ENCODE data around the gene KCNG2.

Gene KCNG2

GRCh38 chr18:79797518-79798345 lies at the start of gene KCNG2:
TSS of gene KCNG2 (plus strand) at chr18:79797938. CDS start at chr18:79863668, 65,730 bp downstream.
- peaks cover 25% of the 10 kb centered on the region for H3K4me1 ChIP-seq (ENCODE audit: low read length)
- TF ChIP-seq EZH2phosphoT487 (IDR thresholded peaks at IDR 0.05; ENCODE audit: low read depth) (no peak), CTCF (IDR thresholded peaks at IDR 0.05; ENCODE audit: low read depth, low read length) (no peak)
- no peaks in the 10 kb centered on the region for H3K27me3 ChIP-seq (ENCODE audit: low read depth, low read length)
- H3K9me3 ChIP-seq (ENCODE audit: insufficient read depth, low read length) = no peaks in the 10 kb centered on the region
- H3K4me2 ChIP-seq (ENCODE audit: low read length) = no peak within 1 kb of the TSS
- H3K4me3 ChIP-seq (ENCODE audit: low read length) = no peak within 1 kb of the TSS
- no peaks in the 10 kb centered on the region for H4K20me1 ChIP-seq (ENCODE audit: insufficient read depth, low read length)
- H3K36me3 ChIP-seq (replicated peaks; ENCODE audit: low read depth, low read length) = no peaks in the 10 kb centered on the region
- no peak within 1 kb of the TSS for H3K27ac ChIP-seq (ENCODE audit: low read length)
- H2AFZ ChIP-seq (ENCODE audit: low read depth, low read length) = no peak within 1 kb of the TSS
- H3K9ac ChIP-seq (ENCODE audit: low read length) = no peak within 1 kb of the TSS
- no peaks in the 10 kb centered on the region for H3K79me2 ChIP-seq (ENCODE audit: low read length)

- no peaks in the 10 kb centered on the region for H3K9me3 ChIP-seq (ENCODE audit: insufficient read depth, low read length)
- no peak overlapping the region for H3K4me2 ChIP-seq (ENCODE audit: low read length)
- no peaks in the 10 kb centered on the region; the same call in 1 of the 2 replicates for H3K79me2 ChIP-seq (ENCODE audit: low read length)
- 0 out of 2 replicates have a peak, but pooled peaks cover 3% of the 10 kb centered on the region for H3K4me1 ChIP-seq (ENCODE audit: low read length)
- no peaks in the 10 kb centered on the region for H3K27me3 ChIP-seq (ENCODE audit: low read depth, low read length)
- no peak overlapping the region for H3K4me3 ChIP-seq (ENCODE audit: low read length)
- H2AFZ ChIP-seq (ENCODE audit: low read depth, low read length) = no peak overlapping the region
- H4K20me1 ChIP-seq (ENCODE audit: insufficient read depth, low read length) = peaks cover 8% of the 10 kb centered on the region
- no peak overlapping the region for H3K27ac ChIP-seq (ENCODE audit: low read length)
- TF ChIP-seq EZH2phosphoT487 (IDR thresholded peaks at IDR 0.05; ENCODE audit: low read depth) (no peak), CTCF (IDR thresholded peaks at IDR 0.05; ENCODE audit: low read depth, low read length) (no peak)
- H3K36me3 ChIP-seq (replicated peaks; ENCODE audit: low read depth, low read length) = peaks cover 29% of the 10 kb centered on the region
- H3K9ac ChIP-seq (ENCODE audit: low read length) = no peak overlapping the region
These were observed 49.2 kb upstream of the KCNG2 start for GRCh38 chr18:79748321-79749180.

- Histone ChIP-seq H3K9ac (ENCODE audit: low read length) (no peak overlapping the region), H3K27me3 (ENCODE audit: low read depth, low read length) (no peaks in the 10 kb centered on the region), H3K4me1 (ENCODE audit: low read length) (0 out of 2 replicates have a peak, but pooled peaks cover 3% of the 10 kb centered on the region), H3K4me2 (ENCODE audit: low read length) (no peak overlapping the region), H3K4me3 (ENCODE audit: low read length) (no peak overlapping the region), H2AFZ (ENCODE audit: low read depth, low read length) (no peak overlapping the region), H3K36me3 (replicated peaks; ENCODE audit: low read depth, low read length) (peaks cover 35% of the 10 kb centered on the region), H3K9me3 (ENCODE audit: insufficient read depth, low read length) (no peaks in the 10 kb centered on the region), H3K79me2 (ENCODE audit: low read length) (no peaks in the 10 kb centered on the region; the same call in 1 of the 2 replicates), H4K20me1 (ENCODE audit: insufficient read depth, low read length) (peaks cover 8% of the 10 kb centered on the region), H3K27ac (ENCODE audit: low read length) (no peak overlapping the region)
- no peak for TF ChIP-seq CTCF (IDR thresholded peaks at IDR 0.05; ENCODE audit: low read depth, low read length)
These were observed 48.2 kb upstream of the KCNG2 start for GRCh38 chr18:79749251-79750191.
